Kidney epithelial cell (primary cell): ENCODE measurements around the gene PAQR4. TPM values are rescaled to one million over a fixed set of nuclear protein-coding genes. Genes with fewer than 3 reads are reported as not detected.

ENCODE experiments used
- DNase-seq: peaks from one replicate; pipeline ENCODE4 v3.0.0-alpha.2; 2010; ENCODE audit warnings: low read depth
- H3K27me3 ChIP-seq: 2 replicates; pipeline ENCODE4 v1.6.0; 2011; ENCODE audit warnings: low read length; ENCODE audit not compliant: control insufficient read depth, insufficient read depth
- H3K36me3 ChIP-seq: 2 replicates; pipeline ENCODE4 v1.5.1; 2011; ENCODE audit warnings: low read length; ENCODE audit not compliant: control insufficient read depth, insufficient read depth
- H3K4me3 ChIP-seq: 2 replicates; pipeline ENCODE4 v1.5.1; 2011; ENCODE audit warnings: low read depth, mild to moderate bottlenecking, control low read depth, low read length
- total RNA-seq: library from RNA; depleted of rRNA; stranded (reverse); fragments of >200 nt; gene quantifications from 2 replicates; pipeline ENCODE4 v1.2.3, GENCODE V29; 2015
- TF ChIP-seq, protein P1 (sequence below): IDR thresholded peaks from 2 replicates; pipeline ENCODE4 v1.5.1; 2011; ENCODE audit warnings: mild to moderate bottlenecking, moderate library complexity, low read length, control low read depth, inconsistent platforms; ENCODE audit not compliant: insufficient read depth, poor library complexity, severe bottlenecking

PAQR4 gene
- total RNA-seq, 1 donor from 2014 or later: 15.2 TPM

DNA sequence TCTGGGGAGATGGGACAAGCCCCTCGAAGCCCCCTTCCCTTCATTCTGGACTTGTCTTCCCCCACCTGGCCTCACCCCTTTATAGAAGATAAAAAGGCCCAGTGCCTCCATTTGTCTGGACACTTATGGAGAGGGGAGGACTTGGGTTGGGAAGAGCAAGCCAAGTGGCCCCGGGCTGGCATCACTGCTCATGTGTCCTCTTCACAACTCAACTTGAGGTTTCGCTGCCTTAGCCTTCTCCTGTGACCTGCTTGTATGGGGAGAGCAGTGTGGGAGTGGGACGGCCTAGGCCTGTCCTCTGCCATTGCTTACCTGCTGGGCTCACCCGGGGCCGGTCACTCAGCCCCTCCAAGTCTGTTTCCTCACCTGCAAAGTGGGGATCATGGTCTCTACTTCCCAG is 1.4 kb downstream of the PAQR4 start:
- DNase-seq: no peak
- Histone ChIP-seq H3K4me3 (peak overlapping the region; percentile 59), H3K36me3 (peaks cover 1% of the 10 kb centered on the region), H3K27me3 (peaks cover 27% of the 10 kb centered on the region)
- TF ChIP-seq, protein P1, sequence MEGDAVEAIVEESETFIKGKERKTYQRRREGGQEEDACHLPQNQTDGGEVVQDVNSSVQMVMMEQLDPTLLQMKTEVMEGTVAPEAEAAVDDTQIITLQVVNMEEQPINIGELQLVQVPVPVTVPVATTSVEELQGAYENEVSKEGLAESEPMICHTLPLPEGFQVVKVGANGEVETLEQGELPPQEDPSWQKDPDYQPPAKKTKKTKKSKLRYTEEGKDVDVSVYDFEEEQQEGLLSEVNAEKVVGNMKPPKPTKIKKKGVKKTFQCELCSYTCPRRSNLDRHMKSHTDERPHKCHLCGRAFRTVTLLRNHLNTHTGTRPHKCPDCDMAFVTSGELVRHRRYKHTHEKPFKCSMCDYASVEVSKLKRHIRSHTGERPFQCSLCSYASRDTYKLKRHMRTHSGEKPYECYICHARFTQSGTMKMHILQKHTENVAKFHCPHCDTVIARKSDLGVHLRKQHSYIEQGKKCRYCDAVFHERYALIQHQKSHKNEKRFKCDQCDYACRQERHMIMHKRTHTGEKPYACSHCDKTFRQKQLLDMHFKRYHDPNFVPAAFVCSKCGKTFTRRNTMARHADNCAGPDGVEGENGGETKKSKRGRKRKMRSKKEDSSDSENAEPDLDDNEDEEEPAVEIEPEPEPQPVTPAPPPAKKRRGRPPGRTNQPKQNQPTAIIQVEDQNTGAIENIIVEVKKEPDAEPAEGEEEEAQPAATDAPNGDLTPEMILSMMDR: no peak

DNA sequence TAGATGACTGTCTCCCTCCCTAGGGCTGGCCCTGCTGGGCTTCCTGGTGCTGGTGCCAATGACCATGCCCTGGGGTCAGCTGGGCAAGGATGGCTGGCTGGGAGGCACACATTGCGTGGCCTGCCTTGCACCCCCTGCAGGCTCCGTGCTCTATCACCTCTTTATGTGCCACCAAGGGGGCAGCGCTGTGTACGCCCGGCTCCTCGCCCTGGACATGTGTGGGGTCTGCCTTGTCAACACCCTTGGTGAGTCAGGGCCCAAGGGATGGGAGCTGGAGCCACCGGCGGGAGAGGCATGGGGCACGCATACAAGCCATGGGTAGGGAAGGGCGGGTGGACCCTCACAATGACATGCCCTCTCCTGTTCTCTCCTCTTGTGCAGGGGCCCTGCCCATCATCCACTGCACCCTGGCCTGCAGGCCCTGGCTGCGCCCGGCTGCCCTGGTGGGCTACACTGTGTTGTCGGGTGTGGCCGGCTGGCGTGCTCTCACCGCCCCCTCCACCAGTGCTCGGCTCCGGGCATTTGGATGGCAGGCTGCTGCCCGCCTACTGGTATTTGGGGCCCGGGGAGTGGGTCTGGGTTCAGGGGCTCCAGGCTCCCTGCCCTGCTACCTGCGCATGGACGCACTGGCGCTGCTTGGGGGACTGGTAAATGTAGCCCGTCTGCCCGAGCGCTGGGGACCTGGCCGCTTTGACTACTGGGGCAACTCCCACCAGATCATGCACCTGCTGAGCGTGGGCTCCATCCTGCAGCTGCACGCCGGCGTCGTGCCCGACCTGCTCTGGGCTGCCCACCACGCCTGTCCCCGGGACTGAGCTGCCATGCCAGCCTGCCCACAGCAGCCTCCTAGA is 2.2 kb downstream of the PAQR4 start:
- Histone ChIP-seq H3K27me3 (peaks cover 19% of the 10 kb centered on the region), H3K36me3 (peaks cover 1% of the 10 kb centered on the region), H3K4me3 (no peak overlapping the region)
- TF ChIP-seq, protein P1: no peak
- no peak for DNase-seq

DNA sequence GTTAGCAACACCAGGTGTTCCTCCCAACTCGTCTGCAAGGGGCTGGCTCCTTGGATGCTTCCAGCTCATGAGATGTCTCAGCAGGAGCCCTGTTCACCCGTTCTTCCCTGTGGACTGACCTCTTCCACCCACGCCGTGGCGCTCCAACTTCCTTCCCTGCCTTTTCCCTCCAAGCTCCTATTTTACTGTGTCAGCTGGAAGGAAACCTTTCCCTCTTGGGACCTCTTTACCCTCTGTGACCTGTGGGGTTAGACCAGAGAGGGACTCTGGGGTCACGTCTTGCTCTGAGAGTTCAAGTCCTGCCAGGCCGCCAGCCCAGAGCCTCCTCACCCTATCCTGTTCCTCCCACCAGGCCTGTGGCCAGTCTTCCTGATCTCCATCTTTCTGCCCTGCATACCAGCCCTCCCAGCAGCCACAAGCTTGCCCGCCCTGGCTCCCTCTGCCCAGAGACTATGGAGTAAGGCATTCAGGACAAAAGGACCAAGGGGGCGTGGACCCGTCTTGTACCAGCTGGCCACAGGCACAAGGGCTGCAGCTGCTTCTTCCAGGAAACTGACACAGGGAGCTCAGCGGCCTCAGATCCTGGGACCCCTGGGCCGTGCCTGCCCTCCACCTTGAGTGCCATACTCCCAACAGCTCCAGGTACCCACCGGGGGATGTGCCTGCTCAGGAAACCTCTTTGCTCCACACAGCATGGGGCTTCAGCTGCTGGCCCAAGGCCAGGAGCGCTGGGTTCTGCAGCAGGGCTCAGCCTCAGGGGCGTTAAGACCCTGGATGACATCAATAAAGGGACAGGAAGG is 3.0 kb downstream of the PAQR4 start:
- Histone ChIP-seq H3K36me3 (peaks cover 1% of the 10 kb centered on the region), H3K4me3 (no peak overlapping the region), H3K27me3 (peaks cover 10% of the 10 kb centered on the region)
- no peak for DNase-seq
- TF ChIP-seq, protein P1: no peak

DNA sequence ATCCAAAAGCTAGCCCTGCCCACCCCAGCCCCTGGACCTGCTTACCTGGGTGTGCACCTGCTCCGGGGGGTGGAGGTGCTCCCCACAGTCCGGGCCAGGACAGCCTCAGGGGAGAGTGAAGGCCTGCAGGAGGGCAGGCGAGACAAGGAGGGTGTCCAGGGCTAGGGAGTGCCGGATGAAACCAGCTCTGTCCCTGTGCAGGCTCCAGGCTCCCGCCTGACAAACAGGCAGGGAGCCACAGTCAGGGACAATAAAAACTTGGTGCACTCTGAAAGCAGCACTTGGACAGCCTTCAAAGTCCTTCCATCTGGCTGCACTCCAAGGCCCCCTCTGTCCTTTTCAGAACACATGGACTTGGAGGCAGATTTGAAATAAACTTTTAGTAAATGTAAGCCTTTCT is 3.9 kb downstream of the PAQR4 start:
- Histone ChIP-seq H3K36me3 (peaks cover 1% of the 10 kb centered on the region), H3K4me3 (no peak overlapping the region), H3K27me3 (peaks cover 1% of the 10 kb centered on the region)
- TF ChIP-seq, protein P1: no peak
- no peak for DNase-seq

DNA sequence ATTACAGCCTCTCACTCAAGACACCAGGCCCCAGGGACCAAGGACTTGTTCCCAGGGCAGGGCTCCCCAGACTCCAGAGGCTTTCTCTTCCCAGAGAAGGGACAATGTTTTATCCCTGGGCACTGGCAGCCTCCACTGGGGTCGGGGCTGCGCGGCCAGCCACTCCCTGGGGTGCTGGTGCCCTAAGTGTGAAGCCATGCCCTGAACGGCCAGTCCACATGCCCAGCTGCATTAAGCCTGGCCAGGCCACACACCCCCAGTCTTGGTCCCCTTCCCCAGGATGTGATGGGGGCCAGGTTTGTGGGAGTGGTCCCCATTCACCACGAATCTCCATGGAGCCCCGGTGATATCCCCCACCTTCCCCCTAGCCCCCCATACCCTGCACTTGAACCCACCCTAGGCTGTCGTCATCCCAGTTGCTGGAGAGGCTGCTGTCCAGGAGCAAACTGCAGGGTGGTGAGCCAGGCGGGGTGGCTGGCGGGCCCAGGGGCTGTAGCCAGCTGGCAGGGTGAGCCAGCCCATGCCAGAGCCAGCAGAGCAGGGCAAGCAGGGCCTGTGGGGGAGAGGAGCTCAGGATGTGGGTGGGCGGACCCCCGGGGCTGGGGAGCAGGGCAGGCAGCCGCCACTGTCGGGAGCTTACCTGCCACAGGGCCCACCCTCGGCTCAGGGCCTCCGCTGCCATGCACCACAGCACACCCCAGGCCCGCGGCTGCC is 4.6 kb downstream of the PAQR4 start:
- DNase-seq: no peak
- no peak overlapping the region for H3K4me3 ChIP-seq
- peaks cover 1% of the 10 kb centered on the region for H3K36me3 ChIP-seq
- TF ChIP-seq, protein P1: no peak
- no peaks in the 10 kb centered on the region for H3K27me3 ChIP-seq
